Spleen (tissue), 11 donors: ENCODE data around the gene TOR1A. TPM values are rescaled to one million over a fixed set of nuclear protein-coding genes. Genes with fewer than 3 reads are reported as not detected.

Source experiments
- DNase-seq: peaks from one replicate; pipeline ENCODE4 v3.0.0-alpha.2; 2020
- H3K27ac ChIP-seq, 8 donors: fragments of 200-600 bp; sonication (generic) in 7 of 8; 1 replicate in 4 of 8; 2 replicates in 4 of 8; pipeline versions ENCODE4 v1.5.0 to v1.8.0; 2016 to 2021; ENCODE audit warnings: inconsistent platforms in 4 of 8, mild to moderate bottlenecking in 4 of 8, moderate library complexity in 1 of 8
- H3K27me3 ChIP-seq, 7 donors: fragments of 200-600 bp; sonication (generic) in 6 of 7; replicated peaks in 1 of 7; 1 replicate in 4 of 7; 2 replicates in 3 of 7; pipeline versions ENCODE4 v1.5.0 to v1.8.0; 2016 to 2021; ENCODE audit warnings: inconsistent platforms in 3 of 7, mild to moderate bottlenecking in 1 of 7
- H3K36me3 ChIP-seq, 6 donors: fragments of 200-600 bp; sonication (generic) in 5 of 6; 1 replicate in 4 of 6; 2 replicates in 2 of 6; pipeline versions ENCODE4 v1.5.0 to v1.8.0; 2016 to 2021; ENCODE audit warnings: inconsistent platforms in 2 of 6
- H3K4me1 ChIP-seq, 6 donors: fragments of 200-600 bp; sonication (generic) in 5 of 6; 1 replicate in 3 of 6; 2 replicates in 3 of 6; pipeline versions ENCODE4 v1.5.0 to v1.8.0; 2016 to 2021; ENCODE audit warnings: inconsistent platforms in 3 of 6
- H3K4me3 ChIP-seq, 8 donors: fragments of 200-600 bp; sonication (generic) in 7 of 8; 1 replicate in 4 of 8; 2 replicates in 4 of 8; pipeline versions ENCODE4 v1.5.0 to v1.8.0; 2016 to 2021; ENCODE audit warnings: inconsistent platforms in 4 of 8, mild to moderate bottlenecking in 4 of 8, moderate library complexity in 2 of 8
- H3K9me3 ChIP-seq, 8 donors: fragments of 200-600 bp; sonication (generic) in 7 of 8; 1 replicate in 4 of 8; 2 replicates in 4 of 8; pipeline versions ENCODE4 v1.5.0 to v1.8.0; 2016 to 2021; ENCODE audit warnings: inconsistent platforms in 4 of 8
- POLR2A ChIP-seq, 3 donors: fragments of 450-650 bp; IDR thresholded peaks; one replicate each; pipeline ENCODE4 v1.5.1; 2017; ENCODE audit warnings: antibody characterized with exemption in 3 of 3, mild to moderate bottlenecking in 1 of 3
- POLR2AphosphoS5 ChIP-seq, 3 donors: sonication (generic); formaldehyde crosslinking; IDR thresholded peaks; one replicate each; pipeline ENCODE4 v1.5.1; 2017; ENCODE audit warnings: antibody characterized with exemption in 3 of 3
- WGBS, 5 donors: extraction: QIAGEN DNeasy Blood & Tissue Kit in 3 of 5; methylation state at CpG; one replicate each; pipeline versions ENCODE4 v1.1.5 to v1.1.7; 2013 to 2018; 5-methylcytosine and 5-hydroxymethylcytosine counted together
- intact Hi-C: fragments of 100-400 bp; cut with DNase I; formaldehyde crosslinking; loops from one replicate; pipeline ENCODE4 v1.15.0; 2023; ENCODE audit warnings: low total_unique reads
- polyA plus RNA-seq, 3 donors: library from polyadenylated mRNA; stranded (reverse); fragments of 200-250 nt; gene quantifications; one replicate each; pipeline ENCODE4 v1.2.1, GENCODE V29; 2013
- total RNA-seq, 7 donors: library from RNA; depleted of rRNA in 3 of 7; stranded (reverse); fragments of >200 nt in 3 of 7; fragmentation: NEBNext Ultra II Directional in 4 of 7; extraction: Animal tissue kit (Norgen Biotek cat#: 25700) in 4 of 7; gene quantifications; one replicate each; pipeline versions ENCODE4 v1.1.0 to v1.2.1, GENCODE V29; 2016 to 2021
- TF ChIP-seq, protein P1 (sequence below), 11 experiments: fragments of 200-600 bp in 7 of 11; fragments of 450-650 bp in 4 of 11; sonication (generic) in 4 of 11; IDR thresholded peaks in 8 of 11; conservative IDR thresholded peaks in 3 of 11; 1 replicate in 7 of 11; 2 replicates in 4 of 11; pipeline versions ENCODE4 v1.4.0 to v1.8.0; 2016 to 2021; ENCODE audit warnings: antibody characterized with exemption in 11 of 11, inconsistent platforms in 4 of 11, mild to moderate bottlenecking in 1 of 11
- donor health status: healthy with polysubstance abuse.
- donor health status: DM: no; HTN: no; CAD: no; lungs with moderate emphysema.
- donor health status: DM: no; HTN: no; CAD: no.
- donor health status: Bipolar disorder and iron deficiency.
- donor health status: healthy.
- donor health status: DM: no; HTN: no; CAD: no.
- donor health status: DM: yes; HTN: yes; CAD: no.

TOR1A gene
- total and polyA plus RNA-seq, 10 donors, result 13.3 to 49.5 (median 31.4) TPM

GRCh38 chr9:129769669-129770068 is 54.3 kb downstream of the TOR1A start:
- no peaks in the 10 kb centered on the region for H3K9me3 ChIP-seq
- no peak for DNase-seq
- TF ChIP-seq, protein P1, sequence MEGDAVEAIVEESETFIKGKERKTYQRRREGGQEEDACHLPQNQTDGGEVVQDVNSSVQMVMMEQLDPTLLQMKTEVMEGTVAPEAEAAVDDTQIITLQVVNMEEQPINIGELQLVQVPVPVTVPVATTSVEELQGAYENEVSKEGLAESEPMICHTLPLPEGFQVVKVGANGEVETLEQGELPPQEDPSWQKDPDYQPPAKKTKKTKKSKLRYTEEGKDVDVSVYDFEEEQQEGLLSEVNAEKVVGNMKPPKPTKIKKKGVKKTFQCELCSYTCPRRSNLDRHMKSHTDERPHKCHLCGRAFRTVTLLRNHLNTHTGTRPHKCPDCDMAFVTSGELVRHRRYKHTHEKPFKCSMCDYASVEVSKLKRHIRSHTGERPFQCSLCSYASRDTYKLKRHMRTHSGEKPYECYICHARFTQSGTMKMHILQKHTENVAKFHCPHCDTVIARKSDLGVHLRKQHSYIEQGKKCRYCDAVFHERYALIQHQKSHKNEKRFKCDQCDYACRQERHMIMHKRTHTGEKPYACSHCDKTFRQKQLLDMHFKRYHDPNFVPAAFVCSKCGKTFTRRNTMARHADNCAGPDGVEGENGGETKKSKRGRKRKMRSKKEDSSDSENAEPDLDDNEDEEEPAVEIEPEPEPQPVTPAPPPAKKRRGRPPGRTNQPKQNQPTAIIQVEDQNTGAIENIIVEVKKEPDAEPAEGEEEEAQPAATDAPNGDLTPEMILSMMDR (IDR thresholded peaks at IDR 0.05 in 8 of 11, conservative IDR thresholded peaks at IDR 0.05 in 3 of 11), result no peak
- no peak for TF ChIP-seq POLR2A (IDR thresholded peaks at IDR 0.05)
- no peak for TF ChIP-seq POLR2AphosphoS5 (IDR thresholded peaks at IDR 0.05)
- peaks cover 0 to 18% (median 9%) of the 10 kb centered on the region in 6 donors for H3K4me1 ChIP-seq
- H3K27ac ChIP-seq, result no peak overlapping the region
- H3K36me3 ChIP-seq, result no peaks in the 10 kb centered on the region
- H3K4me3 ChIP-seq, result no peak overlapping the region
- H3K27me3 ChIP-seq, result peaks cover 0 to 1% (median 0%) of the 10 kb centered on the region in 7 donors
- intact Hi-C loops, result no loop called here
- 85 to 90% (median 89%) methylated on average over 5 of the region's 5 CpGs for WGBS, 5 donors

GRCh38 chr9:129768486-129768885 is 55.5 kb downstream of the TOR1A start:
- H3K27me3 ChIP-seq, result no peaks in the 10 kb centered on the region
- no peak overlapping the region for H3K4me3 ChIP-seq
- no peak for DNase-seq
- intact Hi-C loops, result no loop called here
- peaks cover 0 to 11% (median 5%) of the 10 kb centered on the region in 6 donors for H3K4me1 ChIP-seq
- no peaks in the 10 kb centered on the region for H3K36me3 ChIP-seq
- H3K9me3 ChIP-seq, result no peaks in the 10 kb centered on the region
- H3K27ac ChIP-seq, result no peak overlapping the region
- 92 to 96% (median 95%) methylated on average over 6 of the region's 6 CpGs for WGBS, 5 donors
- TF ChIP-seq, protein P1 (IDR thresholded peaks at IDR 0.05 in 8 of 11, conservative IDR thresholded peaks at IDR 0.05 in 3 of 11), result no peak
- TF ChIP-seq POLR2AphosphoS5 (IDR thresholded peaks at IDR 0.05), result no peak

GRCh38 chr9:129765764-129766317 is 58.1 kb downstream of the TOR1A start:
- no peaks in the 10 kb centered on the region for H3K9me3 ChIP-seq
- H3K27ac ChIP-seq, result no peak overlapping the region
- no peaks in the 10 kb centered on the region for H3K36me3 ChIP-seq
- H3K27me3 ChIP-seq, result peaks cover 0 to 5% (median 0%) of the 10 kb centered on the region in 7 donors
- DNase-seq, result no peak
- intact Hi-C loops, result no loop called here
- TF ChIP-seq POLR2A (IDR thresholded peaks at IDR 0.05) (no peak), POLR2AphosphoS5 (IDR thresholded peaks at IDR 0.05) (no peak)
- TF ChIP-seq, protein P1 (IDR thresholded peaks at IDR 0.05 in 8 of 11, conservative IDR thresholded peaks at IDR 0.05 in 3 of 11), result no peak
- 88 to 98% (median 92%) methylated on average over 4 of the region's 4 CpGs for WGBS, 5 donors
- no peak overlapping the region for H3K4me3 ChIP-seq
- peaks cover 0 to 25% (median 6%) of the 10 kb centered on the region in 6 donors for H3K4me1 ChIP-seq

DNA sequence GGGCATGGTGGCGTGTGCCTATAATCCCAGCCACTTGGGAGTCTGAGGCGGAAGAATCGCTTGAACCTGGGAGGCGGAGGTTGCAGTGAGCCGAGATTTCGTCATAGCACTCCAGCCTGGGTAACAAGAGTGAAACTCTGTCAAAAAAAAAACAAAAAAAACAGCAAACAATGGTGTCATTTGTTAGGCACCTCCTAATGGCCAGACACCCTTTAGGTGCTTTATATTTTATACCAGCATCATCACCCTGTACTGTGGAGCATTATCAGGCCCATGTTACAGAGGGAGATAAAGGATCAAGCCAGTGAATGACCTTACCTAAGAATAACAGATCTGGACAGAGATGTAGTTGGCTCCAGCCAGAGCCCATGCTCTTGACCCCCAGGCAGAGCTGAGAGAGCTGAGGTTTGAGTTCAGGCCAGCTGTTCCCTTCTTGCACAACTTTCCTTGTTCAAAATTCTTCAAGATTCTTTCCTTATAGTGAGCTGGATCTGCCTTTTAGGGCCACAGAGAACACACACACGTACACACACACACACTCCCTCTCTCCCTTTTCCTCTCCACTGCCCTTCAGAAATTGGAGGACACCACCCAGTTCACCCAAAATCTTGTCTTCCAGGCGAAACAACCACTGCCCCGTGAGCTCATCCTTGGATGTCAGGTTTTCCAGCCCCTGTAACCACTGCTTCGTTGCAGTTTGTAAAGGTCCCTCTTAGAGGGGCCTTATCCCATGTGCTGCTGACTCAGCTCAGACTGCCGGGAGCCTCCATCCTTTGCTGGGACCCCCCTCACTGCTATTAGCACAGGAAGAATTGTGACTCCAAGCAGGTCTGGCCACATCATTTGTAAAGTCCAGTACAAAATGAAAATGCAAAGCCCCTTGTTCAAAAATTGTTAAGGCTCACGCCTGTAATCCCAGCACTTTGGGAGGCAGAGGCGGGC is 60.7 kb downstream of the TOR1A start:
- 69 to 89% (median 78%) methylated on average over 13 of the region's 13 CpGs for WGBS, 5 donors
- Histone ChIP-seq H3K27me3 (peaks cover 0 to 5% (median 0%) of the 10 kb centered on the region in 7 donors), H3K36me3 (no peaks in the 10 kb centered on the region), H3K4me3 (peak overlapping the region in 1 of 8 donors; percentile 15), H3K4me1 (peaks cover 0 to 25% (median 6%) of the 10 kb centered on the region in 6 donors), H3K9me3 (no peaks in the 10 kb centered on the region), H3K27ac (peak overlapping the region in 7 of 8 donors; percentile 60 to 79 (median 67))
- peak in 1 of 3 donors; percentile 21 for TF ChIP-seq POLR2AphosphoS5 (IDR thresholded peaks at IDR 0.05)
- TF ChIP-seq, protein P1 (IDR thresholded peaks at IDR 0.05 in 8 of 11, conservative IDR thresholded peaks at IDR 0.05 in 3 of 11), result no peak
- intact Hi-C loops, result no loop called here
- DNase-seq, result no peak
